Measurements from ENCODE around the gene PANK2.
"Not testable (repeated sequence)": the region's sequence is repeated elsewhere in the genome, so short reads cannot be mapped to it uniquely, and the experiment has no call there.

PANK2 gene

DNA sequence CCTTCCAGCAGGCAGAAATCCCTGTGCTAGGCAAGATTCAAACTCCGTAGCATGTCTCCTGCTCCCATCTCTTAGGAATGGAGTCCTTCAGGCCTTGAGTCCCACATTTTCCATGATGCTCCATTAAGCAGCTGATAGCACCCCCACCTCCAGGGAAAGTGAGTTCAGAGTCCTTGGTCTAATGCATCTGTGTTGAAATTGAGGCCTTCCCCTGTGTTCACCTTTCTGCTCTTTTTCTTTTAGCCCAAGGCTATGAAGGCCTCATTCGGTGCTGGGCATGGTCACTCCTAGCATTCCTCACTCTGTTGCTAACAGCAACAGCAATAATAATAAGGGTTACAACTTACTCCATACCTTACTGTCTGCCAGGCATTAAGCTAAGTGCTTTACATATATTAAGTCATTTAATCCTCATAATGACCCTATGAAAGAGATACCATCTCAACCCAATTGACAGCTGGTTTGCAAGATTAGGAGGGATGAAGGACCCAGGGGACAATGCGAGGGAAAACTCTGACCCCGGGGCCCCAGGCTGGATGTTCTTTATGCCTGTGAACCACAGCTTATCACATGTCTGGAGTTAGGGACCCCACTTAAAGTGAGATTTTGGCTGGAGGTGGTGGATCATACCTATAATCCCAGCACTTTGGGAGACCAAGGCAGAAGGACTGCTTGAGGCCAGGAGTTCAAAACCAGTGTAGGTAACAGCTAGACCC is 17.5 kb upstream of the PANK2 start:
- no peak for DNase-seq

- DNase-seq, result no peak
These were observed 15.7 kb upstream of the PANK2 start for GRCh38 chr20:3873507-3873906.

- no peak for DNase-seq
These were observed 14.9 kb upstream of the PANK2 start for GRCh38 chr20:3874194-3874844.

DNA sequence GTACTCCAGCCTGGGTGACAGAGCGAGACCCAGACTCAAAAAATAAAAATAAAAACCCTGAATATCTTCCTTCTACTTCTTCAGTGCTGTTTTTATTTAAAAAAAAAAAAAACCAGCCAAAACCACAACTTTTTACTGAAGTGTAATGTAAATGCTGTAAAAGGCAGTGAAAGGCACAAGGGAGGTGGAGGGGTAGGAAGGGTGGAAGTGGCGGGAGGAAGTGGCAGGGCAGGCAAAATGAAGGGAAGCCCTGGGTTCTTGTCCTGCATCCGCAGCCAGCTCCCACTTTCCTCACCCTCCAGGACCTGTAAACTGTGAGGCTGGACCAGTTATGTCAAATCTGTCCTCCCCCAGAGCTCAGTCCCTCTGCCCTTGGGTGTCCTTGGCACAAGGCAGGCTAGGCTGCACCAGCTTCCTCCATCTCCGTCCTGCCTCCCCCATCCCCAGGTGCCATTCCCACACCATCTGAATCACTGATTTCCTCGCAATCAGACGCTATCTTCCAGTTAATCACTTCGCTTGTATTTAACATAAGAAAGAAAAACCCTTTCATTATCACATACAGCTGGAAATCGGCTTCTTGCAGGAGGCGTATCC is 13.7 kb upstream of the PANK2 start:
- DNase-seq, result no peak

GRCh38 chr20:3876000-3876399 is 13.2 kb upstream of the PANK2 start:
- no peak for DNase-seq

DNA sequence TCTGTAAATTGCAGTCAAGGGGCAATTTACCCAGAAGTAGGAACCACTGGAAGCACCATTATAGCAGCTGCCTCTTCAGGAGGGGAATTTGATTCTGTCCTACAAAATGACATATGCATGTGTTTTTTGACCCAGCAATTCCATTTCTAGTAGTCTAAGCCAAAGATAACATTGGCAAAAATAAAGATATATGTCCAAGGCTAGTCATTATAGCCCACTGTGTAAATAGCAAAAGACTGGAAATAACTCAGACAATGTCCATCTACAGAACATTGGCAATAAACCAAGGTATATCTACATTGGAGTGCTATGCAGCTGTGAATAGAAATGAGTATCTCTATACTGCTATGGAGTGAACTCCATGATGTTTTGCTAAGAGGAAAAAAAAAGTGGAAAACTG is 12.5 kb upstream of the PANK2 start:
- no peak for DNase-seq

GRCh38 chr20:3878921-3879274 is 10.3 kb upstream of the PANK2 start:
- not testable (repeated sequence) for DNase-seq

GRCh38 chr20:3885715-3886114 is 3.5 kb upstream of the PANK2 start:
- DNase-seq, result no peak

DNA sequence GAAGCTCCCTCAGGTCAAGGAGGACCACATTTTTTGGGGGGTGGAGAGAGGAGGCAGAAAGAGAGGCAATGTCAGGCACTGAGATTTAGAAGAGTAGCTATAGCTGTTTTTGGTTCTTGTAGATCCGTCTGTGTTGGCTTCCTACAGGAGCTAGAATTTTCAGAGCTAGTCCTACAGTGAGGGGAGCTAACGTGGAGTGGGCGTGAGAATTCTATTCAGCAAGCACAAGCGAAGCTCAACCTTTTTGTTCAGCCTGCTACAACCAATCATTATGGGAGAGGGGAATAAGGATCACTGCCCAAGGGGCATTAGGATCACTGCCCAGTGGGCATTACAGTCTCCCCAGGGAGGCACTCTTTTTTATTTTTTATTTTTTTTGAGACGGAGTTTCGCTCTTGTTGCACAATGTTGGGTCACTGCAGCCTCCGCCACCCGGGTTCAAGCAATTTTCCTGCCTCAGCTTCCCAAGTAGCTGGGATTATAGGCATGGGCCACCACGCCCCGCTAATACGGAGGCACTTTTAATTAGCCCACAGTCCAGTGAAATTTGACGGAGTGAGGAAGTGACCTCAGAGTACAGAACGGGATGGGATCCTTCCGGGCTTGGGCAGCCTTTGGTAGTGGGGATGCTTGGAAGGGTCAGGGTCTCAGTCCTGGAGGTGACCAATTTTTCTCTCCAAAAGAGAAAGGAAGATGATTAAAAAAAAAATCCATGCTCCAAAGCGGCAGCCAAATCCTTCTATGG is 1.1 kb upstream of the PANK2 start:
- no peak for DNase-seq

DNA sequence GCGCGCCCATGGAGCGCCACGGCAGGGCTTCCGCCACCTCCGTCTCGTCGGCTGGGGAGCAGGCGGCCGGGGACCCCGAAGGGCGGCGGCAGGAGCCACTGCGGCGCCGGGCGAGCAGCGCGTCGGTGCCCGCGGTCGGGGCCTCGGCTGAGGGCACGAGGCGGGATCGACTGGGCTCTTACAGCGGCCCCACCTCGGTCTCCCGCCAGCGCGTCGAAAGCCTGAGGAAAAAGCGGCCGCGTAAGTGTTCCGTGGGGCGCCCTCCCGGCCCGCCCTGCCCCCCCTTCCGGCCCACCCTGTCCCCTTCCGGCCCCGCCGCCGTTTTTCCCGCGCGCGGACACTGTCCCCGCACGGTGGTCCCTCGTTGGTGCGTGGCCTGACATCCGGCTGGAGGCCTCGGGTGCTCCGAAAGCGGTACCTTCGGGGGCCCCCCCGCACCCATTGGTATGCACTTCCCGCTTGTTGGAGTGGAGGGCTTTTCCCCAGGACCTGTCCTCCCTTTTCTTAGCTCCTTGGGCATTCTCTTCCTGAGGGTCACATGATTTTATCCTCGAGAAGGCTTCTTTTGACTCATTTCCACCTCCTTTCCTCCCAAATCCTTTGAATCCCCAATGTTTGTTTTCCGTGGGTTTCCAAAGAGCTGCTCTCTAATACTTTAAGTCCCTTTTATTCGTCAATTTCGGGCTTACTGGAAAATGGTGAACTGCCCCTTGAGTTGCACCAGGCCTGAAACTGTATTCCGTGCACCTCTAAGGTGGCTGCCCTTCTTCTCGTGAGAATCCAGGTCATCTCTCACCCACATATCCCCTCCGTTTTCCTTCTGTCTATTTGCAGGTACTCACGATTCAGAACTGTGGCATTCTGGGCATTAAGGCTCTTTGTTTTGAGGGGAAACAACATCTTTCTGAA is 556 bp downstream of the PANK2 start:
- no peak for DNase-seq

- peak; percentile 15 for DNase-seq
These were observed 1.2 kb downstream of the PANK2 start for GRCh38 chr20:3890398-3890751.

- no peak for DNase-seq
These were observed 2.1 kb downstream of the PANK2 start for GRCh38 chr20:3890999-3891929.

GRCh38 chr20:3894796-3895195 is 5.6 kb downstream of the PANK2 start:
- no peak for DNase-seq

GRCh38 chr20:3896302-3896701 is 7.1 kb downstream of the PANK2 start:
- DNase-seq, result no peak

- no peak for DNase-seq
These were observed 7.8 kb downstream of the PANK2 start for GRCh38 chr20:3896853-3897583.

GRCh38 chr20:3898181-3898580 is 9.0 kb downstream of the PANK2 start:
- not testable (repeated sequence) for DNase-seq

- DNase-seq, result no peak
These were observed 9.5 kb downstream of the PANK2 start for GRCh38 chr20:3898639-3899038.

GRCh38 chr20:3900187-3900604 is 11.0 kb downstream of the PANK2 start:
- no peak for DNase-seq

DNA sequence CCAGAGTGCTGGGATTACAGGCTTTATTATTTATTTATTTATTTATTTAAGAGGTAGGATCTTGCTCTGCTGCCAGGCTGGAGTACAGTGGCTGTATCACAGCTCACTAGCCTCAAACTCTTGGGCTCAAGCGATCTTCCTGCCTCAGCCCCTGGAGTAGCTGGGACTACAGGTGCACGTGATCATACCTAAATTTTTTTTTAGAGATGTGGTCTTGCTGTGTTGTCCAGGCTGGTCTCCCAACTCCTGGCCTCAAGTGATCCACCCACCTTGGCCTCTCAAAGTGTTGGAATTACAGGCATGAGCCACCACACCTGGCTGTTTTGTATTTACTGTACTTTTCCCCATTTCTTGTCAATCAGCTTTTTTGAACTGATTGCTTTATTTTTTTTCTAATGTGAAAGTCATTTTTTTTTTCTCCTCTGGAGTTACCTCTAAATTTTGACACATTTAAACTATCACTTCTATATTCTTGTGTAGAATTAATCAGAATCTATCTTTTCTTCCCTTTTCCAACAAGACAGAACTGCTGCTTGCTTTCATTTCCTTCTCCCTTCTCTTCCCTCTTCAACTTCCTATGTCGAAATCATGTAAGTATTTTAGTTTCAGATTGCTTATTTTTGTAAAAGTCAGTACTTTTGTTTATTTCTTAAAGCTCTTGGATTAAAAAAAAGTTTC is 12.0 kb downstream of the PANK2 start:
- no peak for DNase-seq
